ENCODE data around the gene ANKRD33B. TPM values are rescaled to one million over a fixed set of nuclear protein-coding genes. Genes with fewer than 3 reads are reported as not detected.

The ANKRD33B gene
- total and polyA plus RNA-seq, 2 of the 8 experiments (the other 6 are each of a cell fraction or from before 2014, with no cell fraction given), result 6.9 to 20.6 TPM

DNA sequence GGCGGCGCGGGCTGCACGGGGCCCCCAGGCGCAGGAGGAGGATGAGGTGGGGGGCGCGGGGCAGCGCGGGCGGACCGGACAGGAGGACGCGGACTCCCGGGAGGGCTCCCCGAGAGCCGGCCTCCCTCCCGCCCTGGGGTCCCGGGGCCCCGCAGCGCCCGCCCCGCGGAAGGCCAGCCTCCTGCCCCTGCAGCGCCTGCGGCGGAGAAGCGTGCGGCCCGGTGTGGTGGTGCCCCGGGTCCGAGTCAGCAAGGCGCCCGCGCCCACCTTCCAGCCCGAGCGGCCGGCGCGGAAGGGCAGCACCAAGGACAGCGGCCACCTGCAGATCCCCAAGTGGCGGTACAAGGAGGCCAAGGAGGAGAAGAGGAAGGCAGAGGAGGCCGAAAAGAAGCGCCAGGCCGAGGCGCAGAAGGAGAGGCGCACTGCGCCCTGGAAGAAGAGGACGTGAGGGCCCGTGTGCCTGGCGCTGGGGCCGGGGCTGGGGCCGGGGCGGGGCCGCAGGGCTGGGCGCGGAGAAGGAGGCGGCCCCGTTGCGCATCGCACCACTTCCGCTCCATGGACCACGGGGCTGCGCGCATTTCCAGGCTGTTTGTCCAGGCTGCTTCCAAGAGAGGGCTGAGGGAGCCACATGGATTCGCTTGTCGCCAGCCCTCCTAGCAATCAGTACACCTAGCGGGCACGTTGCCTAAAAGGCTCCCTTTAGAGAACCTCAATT lies 86.0 kb downstream of the ANKRD33B start (continued):
- no peak for TF ChIP-seq KDM5A (IDR thresholded peaks at IDR 0.05; ENCODE audit: low read length)
- no peak for TF ChIP-seq BCL11A (IDR thresholded peaks at IDR 0.05; ENCODE audit: low read depth in 2 of 2, low read length in 2 of 2)
